ENCODE results near the gene HIVEP3.

GRCh38 chr1:41580021-41580420 lies 338.7 kb downstream of the HIVEP3 start:
- TF ChIP-seq CTCF (IDR thresholded peaks at IDR 0.05) = no peak
- TF ChIP-seq POLR2A (IDR thresholded peaks at IDR 0.05) = no peak

Data from tibial nerve (tissue), 3 donors.